CD4-positive, alpha-beta T cell treated with Interferon gamma for 1 hour (primary cell): ENCODE results near the gene COL9A3.

Source experiments
- DNase-seq: peaks from one replicate; pipeline ENCODE4 v3.0.0-alpha.2; 2020

COL9A3 gene

DNA sequence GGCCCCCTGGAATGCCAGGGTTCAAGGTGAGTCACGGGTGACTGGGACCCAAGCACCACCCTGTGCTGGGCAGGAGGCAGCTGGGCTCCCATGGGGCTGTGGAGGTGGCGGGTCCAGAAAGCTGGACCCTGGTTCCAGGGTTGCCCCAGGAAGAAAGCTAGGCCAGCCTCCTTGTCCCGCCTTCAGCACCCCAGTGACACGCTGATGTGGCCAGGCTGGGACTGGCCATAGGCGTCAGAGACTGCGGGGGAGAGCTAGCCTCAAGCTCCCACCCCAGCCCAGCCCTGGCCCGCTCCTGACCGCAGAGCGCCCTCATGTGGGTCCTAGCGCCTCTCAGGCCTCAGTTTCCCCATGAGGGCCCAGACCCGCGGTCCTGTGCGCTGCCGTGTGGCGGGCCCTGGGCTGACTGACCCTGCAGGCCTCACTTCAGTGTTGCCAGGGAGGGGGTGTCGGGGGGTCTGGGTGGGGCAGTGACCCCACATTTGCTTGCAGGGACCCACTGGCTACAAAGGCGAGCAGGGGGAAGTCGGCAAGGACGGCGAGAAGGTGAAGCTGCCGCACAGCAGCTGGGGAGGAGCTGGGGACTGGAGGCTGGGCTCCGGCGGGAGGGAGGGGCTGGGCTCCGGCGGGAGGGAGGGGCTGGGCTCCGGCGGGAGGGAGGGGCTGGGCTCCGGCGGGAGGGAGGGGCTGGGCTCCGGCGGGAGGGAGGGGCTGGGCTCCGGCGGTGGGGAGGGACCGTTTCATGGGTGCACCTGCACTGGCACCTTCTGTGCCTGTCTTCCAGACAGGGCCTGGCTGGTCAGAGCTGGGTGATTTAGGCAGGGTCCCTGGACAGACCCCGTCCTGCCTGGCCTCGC lies 7.9 kb downstream of the COL9A3 start:
- DNase-seq, result peak; percentile 66

GRCh38 chr20:62825333-62825985 lies 8.6 kb downstream of the COL9A3 start:
- DNase-seq, result no peak

DNA sequence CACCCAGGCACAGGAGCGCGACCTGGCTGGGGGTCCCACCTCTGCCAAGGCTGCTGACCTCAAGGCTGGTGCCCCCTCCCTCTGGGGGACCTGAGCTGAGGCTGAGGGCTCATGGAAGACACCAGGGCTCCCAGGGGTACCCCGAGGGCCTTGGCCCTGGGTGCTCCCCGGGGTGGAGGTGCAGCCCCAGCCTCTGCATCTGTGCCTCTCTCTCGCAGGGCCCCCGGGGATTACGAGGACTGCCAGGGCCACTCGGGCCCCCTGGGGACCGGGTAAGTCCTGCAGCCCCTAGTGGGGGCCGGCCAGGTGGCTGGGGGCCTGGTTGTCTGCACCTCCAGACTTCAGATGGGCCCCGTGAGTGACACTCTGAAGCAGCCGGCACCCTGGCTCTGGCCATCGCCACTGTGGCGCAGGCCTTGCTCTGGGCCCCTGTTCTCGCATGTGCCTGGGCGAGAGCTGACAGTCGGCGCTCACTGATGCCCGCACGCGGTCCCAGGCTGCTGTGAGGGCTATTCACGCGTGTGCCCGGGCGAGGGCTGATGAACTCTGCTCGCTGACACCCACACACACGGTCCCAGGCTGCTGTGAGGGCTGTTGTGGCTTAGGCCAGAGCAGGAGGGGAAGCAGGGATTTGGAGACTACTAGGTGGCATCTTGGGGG lies 9.3 kb downstream of the COL9A3 start:
- DNase-seq, result no peak

DNA sequence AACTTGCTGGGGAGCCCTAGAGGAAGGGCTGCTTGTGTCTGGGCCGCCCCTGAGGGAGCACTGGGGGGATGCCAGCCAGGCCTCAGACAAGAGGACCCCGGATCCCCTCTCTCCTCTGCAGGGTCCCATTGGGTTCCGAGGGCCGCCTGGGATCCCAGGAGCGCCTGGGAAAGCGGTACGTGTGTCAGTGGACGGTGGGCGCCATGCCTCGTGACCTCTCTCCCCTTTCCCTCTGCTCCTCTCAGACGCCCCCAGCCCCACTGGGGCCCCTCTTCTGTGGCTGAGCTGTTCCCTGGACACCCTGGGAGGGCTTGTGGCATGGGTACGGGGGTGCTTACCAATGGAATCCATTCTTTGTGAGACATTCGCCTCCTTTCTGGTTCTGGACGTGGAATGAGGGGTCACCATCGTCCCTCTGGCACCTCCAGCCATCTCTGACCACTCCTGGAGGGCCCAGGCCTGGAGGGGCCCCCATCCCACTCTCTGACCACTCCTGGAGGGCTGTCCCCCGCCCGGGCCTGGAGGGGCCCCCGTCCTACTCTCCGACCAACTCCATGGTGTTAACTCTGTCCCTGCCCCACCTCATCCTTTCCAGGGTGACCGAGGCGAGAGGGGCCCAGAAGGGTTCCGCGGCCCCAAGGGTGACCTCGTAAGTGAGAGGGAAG lies 9.9 kb downstream of the COL9A3 start:
- no peak for DNase-seq

DNA sequence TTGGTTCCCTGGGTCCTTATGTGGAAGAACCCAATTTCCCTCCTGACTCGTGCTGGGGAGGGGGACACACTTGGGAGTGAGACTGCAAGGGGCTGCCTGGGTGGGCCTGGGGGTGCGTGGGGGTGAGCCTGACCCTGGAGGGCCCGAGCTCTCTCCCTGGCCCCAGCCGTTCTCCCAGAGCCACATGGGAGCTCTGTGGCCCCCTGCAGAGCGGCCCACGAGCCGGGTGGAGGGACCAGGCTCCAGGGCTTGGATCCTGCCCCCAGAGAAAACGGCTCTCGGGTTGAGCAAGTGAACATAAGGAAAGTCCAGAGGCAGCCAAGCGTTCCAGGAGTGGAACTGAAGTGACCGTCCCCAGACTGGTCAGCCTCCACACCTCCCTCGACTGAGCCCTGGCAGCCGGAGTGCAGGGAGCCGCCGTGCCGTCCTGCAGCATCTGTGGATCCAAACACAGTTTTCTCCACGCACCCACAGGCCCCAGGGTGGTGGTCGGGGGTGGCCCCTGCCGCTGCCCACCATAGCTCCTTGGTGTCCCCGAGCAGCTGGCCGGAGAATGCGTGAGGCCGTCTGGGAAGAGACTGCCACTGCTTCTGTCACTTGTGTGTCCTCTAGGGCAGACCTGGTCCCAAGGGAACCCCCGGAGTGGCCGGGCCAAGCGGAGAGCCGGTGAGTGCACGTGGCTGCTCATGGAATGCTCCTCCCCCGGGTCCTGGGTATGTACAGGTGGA lies 10.6 kb downstream of the COL9A3 start:
- no peak for DNase-seq

DNA sequence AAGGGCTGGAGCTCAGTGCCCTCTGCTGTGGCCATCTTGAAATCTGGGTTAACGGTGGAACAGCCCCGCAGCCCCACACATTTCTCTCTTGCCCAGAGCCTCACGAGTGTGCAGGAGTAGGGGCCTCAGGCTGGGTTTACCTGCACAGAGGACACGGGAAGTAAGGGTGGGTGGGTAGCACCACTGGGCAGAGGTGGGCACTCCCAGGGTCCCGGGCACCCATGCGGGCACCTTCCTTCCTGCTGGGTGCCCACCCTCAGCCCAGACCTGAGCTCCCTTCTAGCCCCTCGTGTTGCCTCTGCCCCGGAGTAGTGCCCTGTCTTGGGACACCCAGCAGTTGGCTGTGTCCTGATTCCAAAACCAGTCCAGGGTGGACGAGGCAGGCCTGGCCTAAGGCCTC lies 11.2 kb downstream of the COL9A3 start:
- no peak for DNase-seq

GRCh38 chr20:62828511-62829230 lies 11.8 kb downstream of the COL9A3 start:
- DNase-seq, result no peak

GRCh38 chr20:62829231-62830230 lies 12.7 kb downstream of the COL9A3 start:
- no peak for DNase-seq

DNA sequence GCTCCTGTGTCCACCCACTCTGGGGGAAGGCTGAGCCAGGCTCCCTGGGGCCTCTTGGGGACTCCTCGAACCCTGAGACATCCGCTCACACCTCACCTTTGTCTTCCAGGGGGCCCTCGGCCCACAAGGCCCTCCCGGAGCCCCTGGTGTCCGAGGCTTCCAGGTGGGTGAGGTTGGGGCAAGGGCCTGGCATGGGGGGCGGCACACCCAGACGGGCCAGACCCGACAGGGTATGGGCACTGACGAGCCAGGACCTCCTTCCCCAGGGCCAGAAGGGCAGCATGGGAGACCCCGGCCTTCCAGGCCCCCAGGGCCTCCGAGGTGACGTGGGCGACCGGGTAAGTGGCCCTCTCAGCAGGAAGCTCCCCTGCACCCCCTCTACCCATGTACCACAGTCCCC lies 13.4 kb downstream of the COL9A3 start:
- no peak for DNase-seq

GRCh38 chr20:62830821-62831220 lies 14.0 kb downstream of the COL9A3 start:
- DNase-seq, result no peak

GRCh38 chr20:62831361-62831788 lies 14.5 kb downstream of the COL9A3 start:
- DNase-seq, result no peak

DNA sequence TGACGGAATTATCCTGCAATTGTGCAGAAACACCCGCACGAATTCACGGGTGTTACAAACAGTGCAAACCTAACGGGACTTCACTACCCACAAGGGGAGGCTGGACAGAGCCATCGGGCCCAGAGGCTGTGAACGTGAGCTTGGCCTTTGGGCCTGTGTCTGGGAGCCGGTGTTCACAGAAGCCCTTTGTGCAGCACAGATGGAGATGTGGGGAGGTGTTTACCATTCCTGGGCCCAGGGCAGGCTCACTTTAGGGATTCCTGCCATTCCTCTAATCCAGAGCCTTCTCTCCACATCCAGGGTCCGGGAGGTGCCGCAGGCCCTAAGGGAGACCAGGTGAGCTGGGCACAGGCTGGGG lies 15.0 kb downstream of the COL9A3 start:
- no peak for DNase-seq

GRCh38 chr20:62832212-62832922 lies 15.5 kb downstream of the COL9A3 start:
- DNase-seq, result peak; percentile 78

DNA sequence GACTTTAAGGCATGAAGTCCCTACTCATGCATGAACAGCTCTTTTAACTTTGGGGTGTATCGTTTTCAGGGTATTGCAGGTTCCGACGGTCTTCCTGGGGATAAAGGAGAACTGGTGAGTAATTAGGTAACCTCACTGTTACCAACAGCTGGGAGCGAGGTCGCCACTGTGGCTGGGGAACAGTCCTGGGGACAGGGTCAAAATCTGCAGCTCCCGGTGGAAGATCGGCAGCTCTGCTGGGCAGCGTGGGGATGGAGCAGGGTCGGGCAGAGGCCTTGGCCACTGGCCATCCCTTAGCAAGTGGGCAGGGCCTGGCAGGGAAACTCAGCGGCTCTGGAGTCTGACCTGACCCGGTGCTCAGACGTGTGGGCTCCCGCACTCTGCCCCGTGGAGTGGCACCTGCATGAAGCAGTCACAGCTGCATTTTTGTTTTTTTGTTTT lies 16.1 kb downstream of the COL9A3 start:
- DNase-seq, result no peak

DNA sequence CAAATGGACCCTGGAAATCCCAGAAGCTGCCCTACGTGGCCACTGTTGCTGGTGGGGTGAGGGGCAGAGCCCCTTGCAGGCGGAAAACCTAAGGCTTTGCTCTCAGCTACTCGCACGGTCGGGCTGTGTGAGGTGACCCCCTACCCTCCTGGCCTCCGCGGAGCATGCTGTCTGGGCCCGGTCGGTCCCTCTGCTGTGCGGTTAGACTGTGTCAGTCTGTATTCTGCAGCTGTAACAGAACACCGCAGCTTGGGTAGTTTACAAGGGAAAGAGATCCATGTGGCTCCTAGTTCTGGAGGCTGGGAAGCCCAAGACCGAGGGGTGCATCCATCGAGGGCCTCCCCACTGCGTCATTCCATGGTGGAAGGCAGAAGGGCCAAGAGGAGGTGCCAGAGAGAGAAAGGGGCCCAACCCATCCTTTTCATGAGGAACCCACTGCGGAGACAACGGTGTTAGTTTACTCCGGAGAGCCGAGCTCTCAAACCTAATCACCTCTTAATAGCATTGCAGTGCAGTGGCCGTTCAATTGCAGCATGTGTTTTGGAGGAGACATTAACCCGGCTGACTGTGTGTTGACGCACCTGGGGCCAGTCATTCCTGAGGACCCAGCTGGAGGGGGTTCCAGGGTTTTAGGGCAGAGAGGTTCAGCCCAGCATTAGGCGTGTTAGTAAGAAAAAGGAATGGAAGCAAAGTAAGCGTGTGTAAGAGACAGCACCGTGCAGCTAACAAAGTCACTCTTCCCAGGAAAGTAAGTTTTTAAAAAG lies 18.3 kb downstream of the COL9A3 start:
- DNase-seq, result no peak

DNA sequence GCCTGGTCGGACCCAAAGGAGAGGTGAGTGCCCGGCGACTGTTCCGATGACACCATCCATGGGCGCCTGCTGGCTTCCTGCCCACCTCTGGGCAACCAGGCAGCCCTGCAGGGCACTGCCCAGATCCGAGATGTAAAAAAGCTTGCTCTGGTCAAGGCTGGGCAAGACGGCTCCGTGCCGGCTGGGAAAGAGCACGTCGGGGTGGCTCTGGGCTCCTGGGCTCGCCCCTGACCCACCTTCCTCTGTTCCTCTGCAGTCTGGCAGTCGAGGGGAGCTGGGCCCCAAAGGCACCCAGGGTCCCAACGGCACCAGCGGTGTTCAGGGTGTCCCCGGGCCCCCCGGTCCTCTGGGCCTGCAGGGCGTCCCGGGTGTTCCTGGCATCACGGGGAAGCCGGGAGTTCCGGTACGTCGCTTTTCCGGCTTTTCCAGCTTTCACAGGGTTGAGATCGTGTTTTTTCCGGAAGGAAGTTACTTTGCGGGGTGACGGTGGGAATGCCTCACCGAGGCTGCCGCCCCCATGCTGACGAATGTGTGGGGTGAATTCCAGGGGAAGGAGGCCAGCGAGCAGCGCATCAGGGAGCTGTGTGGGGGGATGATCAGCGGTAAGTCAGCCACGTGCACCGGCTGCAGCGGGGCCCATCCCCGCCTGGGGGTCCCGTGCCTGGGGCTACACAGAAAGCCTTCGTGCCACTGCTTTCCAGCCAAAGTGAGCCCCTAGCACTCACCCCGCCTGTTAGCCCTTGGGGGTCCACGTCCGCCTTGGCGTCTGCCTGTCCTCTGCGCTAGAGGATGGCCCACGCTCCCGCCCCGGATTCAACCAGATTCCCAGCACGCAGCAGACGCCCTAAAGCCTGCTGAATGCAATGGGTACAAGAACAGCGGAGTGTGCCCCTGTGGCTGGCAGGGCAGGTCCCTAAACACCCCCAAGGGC lies 19.3 kb downstream of the COL9A3 start:
- DNase-seq, result no peak

GRCh38 chr20:62836967-62837490 lies 20.2 kb downstream of the COL9A3 start:
- no peak for DNase-seq

DNA sequence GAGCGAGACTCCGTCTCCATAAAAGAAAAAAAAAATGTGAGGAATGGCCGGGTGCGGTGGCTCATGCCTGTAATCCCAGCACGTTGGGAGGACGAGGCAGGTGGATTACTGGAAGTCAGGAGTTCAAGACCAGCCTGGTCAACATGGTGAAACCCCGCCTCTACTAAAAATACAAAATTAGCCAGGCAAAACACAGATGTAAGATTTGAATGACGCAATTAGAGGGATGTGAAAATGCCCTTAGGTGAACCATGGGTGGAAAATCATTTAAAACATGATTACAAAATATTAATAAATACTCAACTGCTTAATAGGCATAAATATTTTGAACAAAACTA lies 20.9 kb downstream of the COL9A3 start:
- no peak for DNase-seq
